CD8-positive, alpha-beta memory T cell (primary cell): ENCODE data around the gene NADSYN1. TPM values are rescaled to one million over a fixed set of nuclear protein-coding genes. Genes with fewer than 3 reads are reported as not detected.

Source experiments
- CTCF ChIA-PET: fragments of 350-600 bp; sonication (Branson Sonifier 250); formaldehyde crosslinking; loops from one replicate; lab custom pipeline; 2021; ENCODE audit warnings: antibody characterized with exemption; lab: Charles Lee
- POLR2A ChIA-PET: fragments of 350-600 bp; sonication (Branson Sonifier 250); formaldehyde crosslinking; loops from one replicate; lab custom pipeline; 2021; ENCODE audit warnings: antibody characterized with exemption; lab: Charles Lee
- DNase-seq, 5 donors: peaks; one replicate each; pipeline versions ENCODE4 v3.0.0 to v3.0.0-alpha.2; 2020 to 2022; ENCODE audit warnings: mixed read lengths in 1 of 5
- H3K27ac ChIP-seq: one replicate; pipeline ENCODE4 v1.7.0; 2013; ENCODE audit warnings: low read depth, mild to moderate bottlenecking, low read length, moderate library complexity
- H3K27me3 ChIP-seq: 2 replicates; pipeline ENCODE4 v1.7.0; 2013; ENCODE audit warnings: low read length, mild to moderate bottlenecking; ENCODE audit not compliant: insufficient read depth, poor library complexity, severe bottlenecking
- H3K36me3 ChIP-seq: 2 replicates; pipeline ENCODE4 v1.7.0; 2013; ENCODE audit warnings: mild to moderate bottlenecking, low read length, moderate library complexity; ENCODE audit not compliant: insufficient read depth
- H3K4me1 ChIP-seq: 2 replicates; pipeline ENCODE4 v1.7.0; 2013; ENCODE audit warnings: mild to moderate bottlenecking, low read length, moderate library complexity; ENCODE audit not compliant: insufficient read depth
- H3K4me3 ChIP-seq: 2 replicates; pipeline ENCODE4 v1.7.0; 2013; ENCODE audit warnings: mild to moderate bottlenecking, low read length
- H3K9me3 ChIP-seq: 2 replicates; pipeline ENCODE4 v1.7.0; 2013; ENCODE audit warnings: mild to moderate bottlenecking, low read length
- H3K27ac Mint-ChIP-seq, 8 donors: one replicate each; pipeline ENCODE4 v1.8.0; 2020 to 2021; ENCODE audit warnings: mixed read lengths in 8 of 8, mild to moderate bottlenecking in 6 of 8, inconsistent platforms in 3 of 8, moderate library complexity in 3 of 8
- H3K27me3 Mint-ChIP-seq, 2 donors: one replicate each; pipeline ENCODE4 v1.8.0; 2020 to 2021; ENCODE audit warnings: mixed read lengths in 2 of 2, mild to moderate bottlenecking in 1 of 2, moderate library complexity in 1 of 2
- H3K36me3 Mint-ChIP-seq, 3 donors: one replicate each; pipeline ENCODE4 v1.8.0; 2020 to 2021; ENCODE audit warnings: mixed read lengths in 3 of 3, inconsistent platforms in 1 of 3, mild to moderate bottlenecking in 1 of 3
- H3K4me1 Mint-ChIP-seq, 3 donors: one replicate each; pipeline ENCODE4 v1.8.0; 2020 to 2021; ENCODE audit warnings: mixed read lengths in 3 of 3, inconsistent platforms in 1 of 3, mild to moderate bottlenecking in 1 of 3
- H3K4me3 Mint-ChIP-seq, 7 donors: one replicate each; pipeline ENCODE4 v1.8.0; 2020 to 2021; ENCODE audit warnings: mixed read lengths in 7 of 7, mild to moderate bottlenecking in 6 of 7, moderate library complexity in 4 of 7, inconsistent platforms in 2 of 7
- H3K9me3 Mint-ChIP-seq, 5 donors: one replicate each; pipeline ENCODE4 v1.8.0; 2020 to 2022; ENCODE audit warnings: mixed read lengths in 5 of 5, mild to moderate bottlenecking in 3 of 5, moderate library complexity in 2 of 5, inconsistent platforms in 1 of 5
- polyA plus RNA-seq: library from polyadenylated mRNA; unstranded; fragments of 300-500 nt; fragmentation: Illumina TruSeq; gene quantifications from one replicate; pipeline ENCODE4 v1.2.3, GENCODE V29; 2021
- total RNA-seq, 2 experiments: library from RNA; stranded (reverse); gene quantifications; one replicate each; pipeline ENCODE4 v1.2.3, GENCODE V29; 2021

Gene NADSYN1
- total and polyA plus RNA-seq, 3 experiments from 2014 or later = 43.6 to 62.5 (median 60.3) TPM

GRCh38 chr11:71456831-71457230 lies 3.8 kb downstream of the NADSYN1 start:
- Mint-ChIP-seq H3K9me3 (no peaks in the 10 kb centered on the region), H3K27me3 (no peaks in the 10 kb centered on the region), H3K4me1 (peaks cover 40 to 68% (median 58%) of the 10 kb centered on the region in 3 donors), H3K36me3 (peaks cover 5 to 82% (median 25%) of the 10 kb centered on the region in 3 donors), H3K4me3 (peak overlapping the region in 1 of 7 donors; percentile 77), H3K27ac (no peak overlapping the region)
- no peaks in the 10 kb centered on the region for H3K9me3 ChIP-seq
- POLR2A ChIA-PET = no interaction called here
- H3K4me1 ChIP-seq = peaks cover 20% of the 10 kb centered on the region
- no peak overlapping the region for H3K27ac ChIP-seq
- H3K36me3 ChIP-seq = peaks cover 53% of the 10 kb centered on the region
- DNase-seq = no peak
- H3K27me3 ChIP-seq = no peaks in the 10 kb centered on the region
- CTCF ChIA-PET = no interaction called here
- no peak overlapping the region for H3K4me3 ChIP-seq

- Mint-ChIP-seq H3K9me3 (no peaks in the 10 kb centered on the region), H3K27ac (no peak overlapping the region), H3K36me3 (peaks cover 5 to 90% (median 25%) of the 10 kb centered on the region in 3 donors), H3K27me3 (no peaks in the 10 kb centered on the region), H3K4me3 (peak overlapping the region in 1 of 7 donors; percentile 61), H3K4me1 (peaks cover 31 to 59% (median 50%) of the 10 kb centered on the region in 3 donors)
- Histone ChIP-seq H3K4me1 (peaks cover 15% of the 10 kb centered on the region), H3K27me3 (no peaks in the 10 kb centered on the region), H3K4me3 (no peak overlapping the region), H3K9me3 (no peaks in the 10 kb centered on the region), H3K27ac (no peak overlapping the region), H3K36me3 (peaks cover 56% of the 10 kb centered on the region)
- no peak for DNase-seq
- POLR2A ChIA-PET = no interaction called here
- CTCF ChIA-PET = no interaction called here
These were observed 5.4 kb downstream of the NADSYN1 start for GRCh38 chr11:71458146-71459070.

GRCh38 chr11:71459076-71459766 lies 6.2 kb downstream of the NADSYN1 start:
- H3K4me1 Mint-ChIP-seq = peaks cover 28 to 51% (median 42%) of the 10 kb centered on the region in 3 donors
- no peaks in the 10 kb centered on the region for H3K27me3 Mint-ChIP-seq
- Histone ChIP-seq H3K4me1 (peaks cover 8% of the 10 kb centered on the region), H3K4me3 (no peak overlapping the region), H3K9me3 (no peaks in the 10 kb centered on the region), H3K27ac (no peak overlapping the region), H3K27me3 (no peaks in the 10 kb centered on the region), H3K36me3 (peaks cover 62% of the 10 kb centered on the region)
- no peak overlapping the region for H3K4me3 Mint-ChIP-seq
- H3K9me3 Mint-ChIP-seq = no peaks in the 10 kb centered on the region
- ChIA-PET CTCF (no interaction called here), POLR2A (no interaction called here)
- peaks cover 5 to 93% (median 25%) of the 10 kb centered on the region in 3 donors for H3K36me3 Mint-ChIP-seq
- no peak overlapping the region for H3K27ac Mint-ChIP-seq
- DNase-seq = no peak

- H3K36me3 Mint-ChIP-seq = peaks cover 5 to 94% (median 25%) of the 10 kb centered on the region in 3 donors
- no peaks in the 10 kb centered on the region for H3K9me3 ChIP-seq
- POLR2A ChIA-PET = no interaction called here
- no peaks in the 10 kb centered on the region for H3K27me3 Mint-ChIP-seq
- H3K4me1 Mint-ChIP-seq = peaks cover 23 to 45% (median 35%) of the 10 kb centered on the region in 3 donors
- H3K4me3 ChIP-seq = no peak overlapping the region
- H3K36me3 ChIP-seq = peaks cover 64% of the 10 kb centered on the region
- CTCF ChIA-PET = no interaction called here
- no peak for DNase-seq
- H3K27ac ChIP-seq = no peak overlapping the region
- peak overlapping the region in 1 of 8 donors; percentile 90 for H3K27ac Mint-ChIP-seq
- H3K4me1 ChIP-seq = peaks cover 1% of the 10 kb centered on the region
- no peaks in the 10 kb centered on the region for H3K9me3 Mint-ChIP-seq
- H3K27me3 ChIP-seq = no peaks in the 10 kb centered on the region
- H3K4me3 Mint-ChIP-seq = no peak overlapping the region
These were observed 6.8 kb downstream of the NADSYN1 start for GRCh38 chr11:71459767-71460320.

GRCh38 chr11:71461696-71462095 lies 8.7 kb downstream of the NADSYN1 start:
- no peaks in the 10 kb centered on the region for H3K27me3 Mint-ChIP-seq
- no peak overlapping the region for H3K4me3 Mint-ChIP-seq
- Histone ChIP-seq H3K27ac (no peak overlapping the region), H3K4me3 (no peak overlapping the region), H3K9me3 (no peaks in the 10 kb centered on the region), H3K36me3 (peaks cover 46% of the 10 kb centered on the region), H3K4me1 (no peaks in the 10 kb centered on the region), H3K27me3 (no peaks in the 10 kb centered on the region)
- peaks cover 12 to 31% (median 18%) of the 10 kb centered on the region in 3 donors for H3K4me1 Mint-ChIP-seq
- ChIA-PET POLR2A (no interaction called here), CTCF (no interaction called here)
- no peaks in the 10 kb centered on the region for H3K9me3 Mint-ChIP-seq
- H3K36me3 Mint-ChIP-seq = peaks cover 0 to 93% (median 22%) of the 10 kb centered on the region in 3 donors
- peak in 1 of 5 donors; percentile 15 for DNase-seq
- peak overlapping the region in 1 of 8 donors; percentile 47 for H3K27ac Mint-ChIP-seq

GRCh38 chr11:71462726-71463125 lies 9.7 kb downstream of the NADSYN1 start:
- POLR2A ChIA-PET = no interaction called here

GRCh38 chr11:71463331-71464211 lies 10.6 kb downstream of the NADSYN1 start:
- H3K4me3 Mint-ChIP-seq = no peak overlapping the region
- Histone ChIP-seq H3K9me3 (no peaks in the 10 kb centered on the region), H3K36me3 (peaks cover 29% of the 10 kb centered on the region), H3K27me3 (no peaks in the 10 kb centered on the region), H3K4me3 (no peak overlapping the region), H3K4me1 (no peaks in the 10 kb centered on the region), H3K27ac (no peak overlapping the region)
- H3K4me1 Mint-ChIP-seq = peaks cover 6 to 20% (median 8%) of the 10 kb centered on the region in 3 donors
- H3K27me3 Mint-ChIP-seq = no peaks in the 10 kb centered on the region
- CTCF ChIA-PET = no interaction called here
- POLR2A ChIA-PET = no interaction called here
- H3K9me3 Mint-ChIP-seq = no peaks in the 10 kb centered on the region
- peaks cover 0 to 92% (median 20%) of the 10 kb centered on the region in 3 donors for H3K36me3 Mint-ChIP-seq
- H3K27ac Mint-ChIP-seq = peak overlapping the region in 2 of 8 donors; percentile 65 to 69
- DNase-seq = peak in 1 of 5 donors; percentile 31

More at GRCh38 chr11:71462726-71463125, 9.7 kb downstream of the NADSYN1 start:
- Mint-ChIP-seq H3K27me3 (no peaks in the 10 kb centered on the region), H3K9me3 (no peaks in the 10 kb centered on the region), H3K4me1 (peaks cover 8 to 23% (median 10%) of the 10 kb centered on the region in 3 donors), H3K4me3 (no peak overlapping the region), H3K27ac (no peak overlapping the region), H3K36me3 (peaks cover 0 to 93% (median 23%) of the 10 kb centered on the region in 3 donors)
- no peaks in the 10 kb centered on the region for H3K9me3 ChIP-seq
- peaks cover 35% of the 10 kb centered on the region for H3K36me3 ChIP-seq
- no peaks in the 10 kb centered on the region for H3K4me1 ChIP-seq
- CTCF ChIA-PET = no interaction called here
- no peaks in the 10 kb centered on the region for H3K27me3 ChIP-seq
- H3K4me3 ChIP-seq = no peak overlapping the region
- peak in 1 of 5 donors; percentile 30 for DNase-seq
- H3K27ac ChIP-seq = no peak overlapping the region
